ENCODE data around the gene PRRG2. TPM values are rescaled to one million over a fixed set of nuclear protein-coding genes. Genes with fewer than 3 reads are reported as not detected.
A peak's percentile ranks its signal among the peaks of the same experiment; 100 is the strongest.
"Not testable (repeated sequence)": the region's sequence is repeated elsewhere in the genome, so short reads cannot be mapped to it uniquely, and the experiment has no call there.

PRRG2 gene
- total RNA-seq, 1 experiment from 2014 or later = 5.8 TPM

- no peak for DNase-seq (ENCODE audit: low read depth)
These were observed 21.7 kb downstream of the PRRG2 start for GRCh38 chr19:49602806-49603205.

DNA sequence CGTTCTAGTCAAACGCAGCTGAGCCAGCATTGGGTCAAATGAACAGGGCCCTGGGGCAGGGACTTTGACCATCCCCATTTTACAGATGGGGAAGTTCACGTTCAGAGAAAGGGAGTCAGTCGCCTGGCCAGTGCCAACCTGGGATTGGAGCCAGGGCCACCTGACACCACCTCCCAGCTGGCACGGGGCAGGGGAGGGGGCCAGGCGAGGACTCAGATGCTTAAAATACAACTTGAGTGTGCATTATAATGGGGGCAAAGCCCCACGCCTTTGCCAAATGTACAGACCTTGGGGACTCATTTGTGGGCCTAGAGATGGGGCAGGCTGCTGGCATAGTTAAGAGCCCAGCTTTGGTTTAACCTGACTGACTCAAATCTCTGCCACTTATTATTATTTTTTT lies 24.5 kb downstream of the PRRG2 start:
- DNase-seq (ENCODE audit: low read depth) = no peak

DNA sequence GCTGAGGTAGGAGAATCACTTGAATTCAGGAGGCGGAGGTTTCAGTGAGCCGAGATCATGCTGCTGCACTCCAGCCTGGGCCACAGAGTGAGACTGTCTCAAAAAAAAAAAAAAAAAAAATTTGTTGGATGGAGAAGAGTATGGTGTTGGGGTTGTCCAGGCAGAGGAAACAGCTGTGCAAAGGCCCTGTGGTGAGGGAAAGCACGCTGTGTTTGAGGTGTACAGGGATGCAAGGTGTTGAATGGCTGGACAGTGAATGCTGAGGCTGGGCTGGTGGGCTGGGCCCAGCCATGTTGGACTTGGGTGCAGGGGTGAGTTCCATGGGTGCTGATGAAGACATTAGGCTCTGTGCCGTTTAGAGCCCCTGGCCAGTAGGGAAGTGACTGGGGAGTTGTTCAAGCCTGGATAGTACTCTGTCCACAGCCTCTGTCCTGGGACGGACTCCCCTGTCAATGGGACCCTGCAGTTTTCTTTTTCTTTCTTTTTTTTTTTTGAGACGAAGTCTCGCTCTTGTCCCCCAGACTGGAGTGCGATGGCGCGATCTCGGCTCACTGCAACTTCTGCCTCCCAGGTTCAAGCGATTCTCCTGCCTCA lies 28.5 kb downstream of the PRRG2 start:
- DNase-seq (ENCODE audit: low read depth) = no peak

- peak; percentile 62 for DNase-seq (ENCODE audit: low read depth)
These were observed 32.3 kb downstream of the PRRG2 start for GRCh38 chr19:49613374-49613773.

- DNase-seq (ENCODE audit: low read depth) = peak; percentile 91
These were observed 33.1 kb downstream of the PRRG2 start for GRCh38 chr19:49614096-49614833.

- no peak for DNase-seq (ENCODE audit: low read depth)
These were observed 34.7 kb downstream of the PRRG2 start for GRCh38 chr19:49615861-49616260.

DNA sequence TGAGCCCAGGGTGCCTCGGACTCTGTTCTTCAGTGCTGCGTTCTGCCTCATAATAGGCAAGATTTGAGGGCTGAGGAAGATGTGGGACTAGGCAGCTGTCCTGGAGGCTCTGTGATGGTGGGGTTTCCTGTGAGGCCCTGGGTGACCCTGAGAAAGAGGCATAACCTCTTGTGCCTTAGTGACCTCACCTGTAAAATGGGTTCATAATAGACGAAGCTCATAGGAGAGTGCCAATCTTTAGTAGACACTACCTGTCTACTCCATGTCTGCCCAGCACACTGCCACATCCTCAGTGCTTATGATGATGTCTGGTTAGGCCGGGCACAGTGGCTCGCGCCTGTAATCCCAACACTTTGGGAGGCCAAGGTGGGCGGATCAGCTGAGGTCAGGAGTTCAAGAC lies 35.4 kb downstream of the PRRG2 start:
- DNase-seq (ENCODE audit: low read depth) = no peak

DNA sequence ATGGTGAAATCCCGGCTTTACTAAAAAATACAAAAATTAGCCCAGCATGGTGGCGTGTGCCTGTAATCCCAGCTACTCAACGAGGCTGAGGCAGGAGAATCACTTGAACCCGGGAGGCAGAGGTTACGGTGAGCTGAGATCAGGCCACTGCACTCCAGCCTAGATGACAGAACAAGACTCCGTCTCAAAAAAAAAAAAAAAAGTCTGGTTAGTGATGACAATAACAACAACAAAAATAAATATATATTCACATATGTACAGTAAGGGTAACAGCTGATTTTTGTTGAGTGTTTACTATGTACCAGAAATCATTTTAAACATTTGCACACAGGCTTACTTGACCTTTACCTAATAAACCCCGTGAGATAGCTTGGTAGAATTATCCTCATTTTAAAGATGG lies 35.8 kb downstream of the PRRG2 start:
- no peak for DNase-seq (ENCODE audit: low read depth)

DNA sequence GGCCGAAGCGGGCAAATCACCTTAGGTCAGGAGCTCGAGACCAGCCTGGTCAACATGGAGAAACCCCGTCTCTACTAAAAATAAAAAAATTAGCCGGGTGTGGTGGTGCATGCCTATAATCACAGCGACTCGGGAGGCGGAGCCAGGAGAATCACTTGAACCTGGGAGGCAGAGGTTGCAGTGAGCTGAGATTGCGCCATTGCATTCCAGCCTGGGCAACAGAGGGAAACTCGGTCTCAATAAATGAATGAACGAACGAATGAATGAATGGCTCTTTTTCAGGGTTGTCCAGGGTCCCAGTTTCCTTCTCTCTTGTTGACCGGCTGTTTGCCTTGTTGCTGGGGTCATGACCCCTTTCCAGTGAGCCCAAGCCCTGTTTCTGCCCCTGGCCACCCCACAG lies 36.7 kb downstream of the PRRG2 start:
- DNase-seq (ENCODE audit: low read depth) = not testable (repeated sequence)

DNA sequence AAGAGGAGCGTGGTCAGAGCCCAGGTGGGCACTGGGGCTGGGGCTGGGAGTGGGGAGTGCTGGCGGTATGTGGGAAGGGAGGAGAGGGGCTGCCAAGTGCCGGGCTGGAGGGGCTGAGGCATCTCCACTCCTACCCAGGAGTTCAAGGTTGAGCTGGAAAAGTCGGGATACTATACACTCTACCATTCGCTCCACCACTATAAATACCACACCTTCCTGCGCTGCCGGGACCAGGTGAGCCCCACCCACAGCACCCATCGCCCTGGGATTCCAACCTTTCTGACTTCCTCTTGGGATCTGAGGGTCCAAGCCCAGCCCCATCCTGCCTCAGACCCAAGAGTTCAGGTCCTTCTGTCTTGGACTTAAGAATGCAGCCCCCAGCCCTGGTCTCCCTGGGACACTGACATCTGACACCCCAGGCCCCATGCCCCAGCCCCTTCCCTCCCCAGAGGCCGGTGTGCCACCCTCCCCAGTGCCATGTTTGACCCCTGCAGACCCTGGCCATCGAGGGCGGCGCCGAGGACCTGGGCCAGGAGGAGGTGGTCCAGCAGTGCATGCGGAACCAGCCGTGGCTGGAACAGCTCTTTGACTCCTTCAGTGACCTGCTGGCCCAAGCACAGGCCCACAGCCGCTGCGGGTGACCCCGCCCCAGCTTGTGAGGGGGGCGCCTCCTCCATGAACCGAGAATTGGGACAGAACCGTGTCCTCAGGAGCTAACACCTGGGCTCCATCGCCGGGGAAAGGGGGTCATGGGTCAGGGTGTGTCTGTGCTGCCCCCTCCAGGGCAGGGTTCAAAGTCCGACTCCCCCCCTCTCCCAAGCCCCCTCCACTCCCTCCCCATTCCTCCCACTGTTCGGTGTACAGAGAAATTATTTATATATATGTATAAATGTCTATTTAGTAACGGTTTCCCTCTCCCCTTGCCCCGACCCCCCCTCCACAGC lies 44.1 kb downstream of the PRRG2 start:
- DNase-seq (ENCODE audit: low read depth) = no peak

- DNase-seq (ENCODE audit: low read depth) = no peak
These were observed 45.1 kb downstream of the PRRG2 start for GRCh38 chr19:49626226-49626625.

DNA sequence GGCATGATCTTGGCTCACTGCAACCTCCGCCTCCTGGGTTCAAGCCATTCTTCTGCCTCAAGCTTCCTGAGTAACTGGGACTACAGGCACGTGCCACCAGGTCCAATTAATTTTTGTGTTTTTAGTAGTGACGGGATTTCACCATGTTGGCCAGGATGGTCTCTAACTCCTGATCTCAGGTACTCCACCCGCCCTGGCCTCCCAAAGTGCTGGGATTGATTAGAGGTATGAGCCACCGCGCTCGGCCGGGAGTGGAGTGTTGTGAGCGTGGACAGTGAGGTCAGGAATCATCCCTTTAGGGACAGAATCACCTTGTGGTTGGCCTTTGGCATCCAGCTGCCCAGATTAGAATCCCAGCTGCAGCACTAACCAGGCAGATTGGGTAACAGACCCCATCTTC lies 48.5 kb downstream of the PRRG2 start:
- DNase-seq (ENCODE audit: low read depth) = no peak

GRCh38 chr19:49631014-49631588 lies 50.0 kb downstream of the PRRG2 start:
- no peak for DNase-seq (ENCODE audit: low read depth)

- no peak for DNase-seq (ENCODE audit: low read depth)
These were observed 50.6 kb downstream of the PRRG2 start for GRCh38 chr19:49631610-49632192.

DNA sequence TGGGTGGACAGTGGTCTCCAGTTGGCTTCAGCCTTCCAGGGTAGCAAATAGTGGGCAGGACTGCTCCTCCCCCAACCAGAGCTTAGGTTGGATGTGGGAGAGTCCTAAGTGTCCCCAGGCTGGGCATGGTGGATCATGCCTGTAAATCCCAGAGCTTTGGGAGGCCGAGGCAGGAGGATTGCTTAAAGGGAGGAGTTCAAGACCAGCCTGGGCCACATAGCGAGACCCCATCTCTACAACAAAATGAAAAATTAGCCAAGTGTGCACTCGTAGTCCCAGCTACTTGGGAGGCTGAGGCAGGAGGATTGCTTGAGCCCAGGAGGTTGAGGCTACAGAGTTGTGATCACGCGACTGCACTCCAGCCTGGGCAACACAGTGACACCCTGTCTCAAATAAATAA lies 51.5 kb downstream of the PRRG2 start:
- DNase-seq (ENCODE audit: low read depth) = no peak

GRCh38 chr19:49633273-49633672 lies 52.2 kb downstream of the PRRG2 start:
- DNase-seq (ENCODE audit: low read depth) = not testable (repeated sequence)

DNA sequence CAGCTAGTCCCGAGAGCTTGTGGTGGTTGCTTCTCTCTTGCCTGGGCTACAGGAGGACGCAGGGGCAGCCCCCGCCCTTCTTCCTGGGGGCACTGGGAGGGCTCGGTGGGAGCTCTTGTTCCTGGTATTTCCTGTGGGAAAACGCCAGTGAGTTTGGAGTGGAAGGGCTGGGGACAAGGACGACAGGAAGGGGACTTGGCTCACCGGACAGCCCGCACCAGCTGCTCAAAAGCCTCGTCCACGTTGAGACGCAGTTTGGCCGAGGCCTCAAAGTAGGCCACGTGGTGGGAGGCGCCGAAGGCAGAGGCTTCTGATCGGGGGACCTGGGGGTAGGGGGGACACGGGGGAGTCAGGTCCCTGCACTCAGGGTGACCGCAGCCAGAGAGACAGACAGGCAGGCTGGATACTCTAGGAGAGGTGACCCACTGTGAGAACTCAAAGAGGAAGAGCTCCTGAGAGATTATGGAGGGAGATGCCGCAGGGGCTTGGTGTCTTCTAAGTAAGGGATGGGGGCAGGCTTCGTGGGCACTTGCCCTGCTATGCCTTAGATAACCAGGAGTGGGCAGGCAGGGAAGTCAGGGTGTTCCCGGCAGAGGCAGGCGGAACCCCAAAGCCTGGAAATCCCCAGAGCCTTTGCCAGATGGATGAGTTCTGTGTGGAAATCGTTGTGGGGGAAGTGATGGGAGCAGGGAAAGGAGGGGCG lies 54.6 kb downstream of the PRRG2 start:
- DNase-seq (ENCODE audit: low read depth) = peak; percentile 33

GRCh38 chr19:49636233-49636932 lies 55.3 kb downstream of the PRRG2 start:
- DNase-seq (ENCODE audit: low read depth) = no peak

GRCh38 chr19:49637821-49638738 lies 57.0 kb downstream of the PRRG2 start:
- DNase-seq (ENCODE audit: low read depth) = peak; percentile 86

Data from Daoy (cell line).